Upper lobe of right lung (tissue), 1 donor: ENCODE measurements around the gene APBB2. TPM values are rescaled to one million over a fixed set of nuclear protein-coding genes. Genes with fewer than 3 reads are reported as not detected.

Experiments used
- ATAC-seq: fragments of 200-7000 bp; cut with Tn5 transposase; one replicate; pipeline ENCODE4 v1.9.1; 2020; ENCODE audit warnings: mild to moderate bottlenecking, moderate library complexity
- DNase-seq: peaks from one replicate; pipeline ENCODE4 v3.0.0-alpha.2; 2020
- H3K27ac ChIP-seq: fragments of 200-600 bp; one replicate; pipeline ENCODE4 v1.8.0; 2022
- H3K27me3 ChIP-seq: fragments of 200-600 bp; one replicate; pipeline ENCODE4 v1.8.0; 2022; ENCODE audit warnings: mild to moderate bottlenecking
- H3K36me3 ChIP-seq: fragments of 200-600 bp; one replicate; pipeline ENCODE4 v1.8.0; 2022
- H3K4me1 ChIP-seq: fragments of 200-600 bp; one replicate; pipeline ENCODE4 v1.8.0; 2022
- H3K4me3 ChIP-seq: fragments of 200-600 bp; one replicate; pipeline ENCODE4 v1.8.0; 2022; ENCODE audit warnings: mild to moderate bottlenecking
- H3K9me3 ChIP-seq: fragments of 200-600 bp; one replicate; pipeline ENCODE4 v1.8.0; 2022
- CTCF ChIP-seq: fragments of 200-600 bp; IDR thresholded peaks from one replicate; pipeline ENCODE4 v1.8.0; 2022; ENCODE audit warnings: antibody characterized with exemption
- intact Hi-C: fragments of 100-400 bp; cut with DNase I; formaldehyde crosslinking; loops from one replicate; pipeline ENCODE4 v1.11.0; 2022
- total RNA-seq: library from RNA; stranded (reverse); fragmentation: NEBNext Ultra II Directional; extraction: Animal tissue kit (Norgen Biotek cat#: 25700); gene quantifications from one replicate; pipeline ENCODE4 v1.2.1, GENCODE V29; 2021
- donor health status: DM: no; HTN: yes; CAD: no; lungs with severe emphysema.

The APBB2 gene
- total RNA-seq, 1 donor from 2014 or later: 88.2 TPM

DNA sequence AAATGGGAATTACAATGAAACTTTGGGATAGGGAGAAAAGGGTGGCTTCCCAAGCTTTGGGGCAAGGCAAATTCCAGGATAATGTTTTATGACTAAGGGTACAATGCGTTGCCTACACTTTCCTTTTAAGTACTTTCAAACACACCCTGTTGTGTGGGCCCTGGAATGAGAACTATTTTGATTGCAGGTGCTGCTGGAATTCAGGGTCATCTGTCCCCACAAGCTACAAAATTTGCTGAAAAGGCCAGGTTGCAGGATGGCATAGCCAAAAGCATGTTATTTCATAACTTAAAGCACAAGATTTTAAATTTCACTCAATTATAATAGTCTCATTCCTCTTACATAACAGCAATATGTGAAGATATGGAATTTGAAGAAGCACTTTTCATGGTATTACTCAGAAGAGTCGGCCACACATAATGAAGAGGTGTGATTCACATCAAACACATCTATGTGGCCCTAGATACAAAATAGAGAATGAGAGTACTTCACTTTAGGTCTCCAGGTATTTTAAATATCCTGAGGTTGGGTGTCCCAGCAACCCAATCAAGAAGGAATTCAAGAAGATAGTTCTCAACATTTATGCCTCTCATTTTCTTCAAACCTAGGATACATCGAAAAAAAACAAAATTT, 89.3 kb downstream of the APBB2 start:
- peak; percentile 70 for ATAC-seq
- intact Hi-C loops: no loop called here

GRCh38 chr4:41122775-41123174, 91.6 kb downstream of the APBB2 start:
- Histone ChIP-seq H3K27me3 (no peaks in the 10 kb centered on the region), H3K36me3 (no peaks in the 10 kb centered on the region), H3K4me3 (no peak overlapping the region), H3K9me3 (no peaks in the 10 kb centered on the region), H3K27ac (no peak overlapping the region), H3K4me1 (peaks cover 27% of the 10 kb centered on the region)
- DNase-seq (no peak), ATAC-seq (no peak)
- intact Hi-C loops: no loop called here
- TF ChIP-seq CTCF: no peak

More for the DNA sequence above, 89.3 kb downstream of the APBB2 start:
- no peak for DNase-seq
- no peaks in the 10 kb centered on the region for H3K27me3 ChIP-seq
- H3K4me3 ChIP-seq: no peak overlapping the region
- peak overlapping the region; percentile 48 for H3K27ac ChIP-seq
- no peak for TF ChIP-seq CTCF
- peaks cover 22% of the 10 kb centered on the region for H3K4me1 ChIP-seq
- H3K36me3 ChIP-seq: no peaks in the 10 kb centered on the region
- no peaks in the 10 kb centered on the region for H3K9me3 ChIP-seq

GRCh38 chr4:41122309-41122708, 92.0 kb downstream of the APBB2 start:
- Histone ChIP-seq H3K9me3 (no peaks in the 10 kb centered on the region), H3K4me1 (peaks cover 27% of the 10 kb centered on the region), H3K4me3 (no peak overlapping the region), H3K36me3 (no peaks in the 10 kb centered on the region), H3K27ac (no peak overlapping the region), H3K27me3 (no peaks in the 10 kb centered on the region)
- intact Hi-C loops: no loop called here
- DNase-seq (no peak), ATAC-seq (no peak)
- TF ChIP-seq CTCF: no peak

DNA sequence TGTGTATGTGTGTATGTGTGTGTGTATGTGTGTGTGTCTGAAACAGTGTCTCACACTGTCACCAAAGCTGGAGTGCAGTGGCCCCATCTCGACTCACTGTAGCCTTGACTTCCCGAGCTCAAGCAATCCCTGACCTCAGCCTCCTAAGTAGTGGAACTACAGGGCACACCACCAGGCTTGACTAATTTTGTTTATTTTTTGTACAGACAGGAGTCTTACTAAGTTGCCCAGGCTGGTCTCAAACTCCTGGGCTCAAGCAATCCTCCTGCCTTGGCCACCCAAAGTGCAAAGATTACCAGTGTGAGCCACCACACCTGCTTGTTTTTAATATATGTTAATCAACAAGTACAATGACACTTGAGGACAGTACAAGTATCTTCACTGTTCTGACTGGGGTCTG, 92.4 kb downstream of the APBB2 start:
- H3K4me1 ChIP-seq: peaks cover 27% of the 10 kb centered on the region
- H3K4me3 ChIP-seq: no peak overlapping the region
- H3K27me3 ChIP-seq: no peaks in the 10 kb centered on the region
- ATAC-seq: no peak
- intact Hi-C loops: no loop called here
- no peaks in the 10 kb centered on the region for H3K36me3 ChIP-seq
- H3K9me3 ChIP-seq: no peaks in the 10 kb centered on the region
- no peak for TF ChIP-seq CTCF
- DNase-seq: no peak
- no peak overlapping the region for H3K27ac ChIP-seq

GRCh38 chr4:41120297-41121217, 93.8 kb downstream of the APBB2 start:
- Histone ChIP-seq H3K27me3 (no peaks in the 10 kb centered on the region), H3K4me1 (peaks cover 24% of the 10 kb centered on the region), H3K9me3 (no peaks in the 10 kb centered on the region), H3K4me3 (peak overlapping the region; percentile 12), H3K36me3 (no peaks in the 10 kb centered on the region), H3K27ac (peak overlapping the region; percentile 68)
- TF ChIP-seq CTCF: no peak
- peak; percentile 76 for ATAC-seq
- intact Hi-C loops: no loop called here
- DNase-seq: peak; percentile 68
